ENCODE data around the gene PPHLN1.

PPHLN1 gene

DNA sequence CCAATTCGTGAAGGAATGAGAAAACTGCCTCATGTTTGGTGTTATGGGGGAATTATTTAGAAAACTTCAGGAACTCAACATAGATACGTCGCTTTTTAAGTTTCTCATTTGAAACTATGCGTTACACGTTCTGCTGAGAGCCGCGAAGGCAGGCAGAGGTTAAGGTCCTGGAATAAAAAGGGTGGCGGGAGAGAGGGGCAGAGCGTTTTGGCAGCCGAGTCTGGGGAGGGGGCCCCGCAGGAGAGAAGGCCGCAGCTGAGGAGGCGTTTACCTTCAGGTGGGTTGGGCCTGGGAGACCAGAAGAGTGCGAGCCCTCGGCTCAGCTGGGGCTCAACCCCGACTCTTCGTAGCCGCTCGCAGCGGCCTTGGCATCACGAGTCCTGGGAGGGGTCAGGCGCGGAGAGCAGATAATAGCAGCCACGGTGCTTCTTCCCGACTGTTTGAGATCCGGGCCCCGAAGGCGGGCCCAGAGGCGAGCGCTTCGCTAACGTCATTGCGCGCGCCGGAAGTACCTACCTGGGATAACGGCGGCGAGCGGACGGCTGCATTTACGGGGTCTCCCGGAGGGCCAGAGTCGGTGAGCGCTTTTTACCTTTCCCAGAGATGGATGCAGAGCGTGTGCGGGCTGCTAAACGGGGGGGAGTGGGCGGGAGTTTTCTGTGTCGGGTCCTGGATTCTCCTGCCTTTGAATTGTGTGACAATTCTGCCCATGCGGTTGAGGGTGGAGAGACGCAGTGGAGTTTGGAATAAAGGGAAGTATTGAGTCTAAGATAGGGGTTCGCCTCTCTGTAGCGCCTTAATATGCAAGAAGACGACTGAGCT is at the start of gene PPHLN1, which contains the start of gene ZCRB1:
PPHLN1 (plus strand) TSS at position 515 of the 822 bp plus-strand sequence. CDS start 9,736 bp downstream, outside the sequence.
ZCRB1 (minus strand) TSS at position 442 of the 822 bp plus-strand sequence. CDS start 1,992 bp downstream, outside the sequence.
- Mint-ChIP-seq H3K36me3 (ENCODE audit: low read depth) (peaks cover 36% of the 10 kb centered on the region), H3K4me3 (peak within 1 kb of the TSS; percentile 99), H3K4me1 (ENCODE audit: low read depth) (peaks cover 56% of the 10 kb centered on the region), H3K27me3 (no peaks in the 10 kb centered on the region), H3K27ac (peak within 1 kb of the TSS; percentile 97), H3K9me3 (no peaks in the 10 kb centered on the region)

GRCh38 chr12:42277396-42278127 is 48.4 kb upstream of the PPHLN1 start:
- Mint-ChIP-seq H3K4me1 (ENCODE audit: low read depth) (no peaks in the 10 kb centered on the region), H3K27ac (no peak overlapping the region), H3K27me3 (peaks cover 17% of the 10 kb centered on the region), H3K36me3 (ENCODE audit: low read depth) (no peaks in the 10 kb centered on the region), H3K4me3 (no peak overlapping the region), H3K9me3 (peaks cover 3% of the 10 kb centered on the region)

GRCh38 chr12:42278128-42278510 is 47.8 kb upstream of the PPHLN1 start:
- no peaks in the 10 kb centered on the region for H3K9me3 Mint-ChIP-seq
- no peaks in the 10 kb centered on the region for H3K4me1 Mint-ChIP-seq (ENCODE audit: low read depth)
- no peaks in the 10 kb centered on the region for H3K36me3 Mint-ChIP-seq (ENCODE audit: low read depth)
- H3K27ac Mint-ChIP-seq = no peak overlapping the region
- peaks cover 13% of the 10 kb centered on the region for H3K27me3 Mint-ChIP-seq
- no peak overlapping the region for H3K4me3 Mint-ChIP-seq

GRCh38 chr12:42281278-42281677 is 44.7 kb upstream of the PPHLN1 start:
- Mint-ChIP-seq H3K36me3 (ENCODE audit: low read depth) (no peaks in the 10 kb centered on the region), H3K4me3 (no peak overlapping the region), H3K4me1 (ENCODE audit: low read depth) (peaks cover 3% of the 10 kb centered on the region)

GRCh38 chr12:42281844-42282243 is 44.1 kb upstream of the PPHLN1 start:
- H3K36me3 Mint-ChIP-seq (ENCODE audit: low read depth) = no peaks in the 10 kb centered on the region
- H3K4me1 Mint-ChIP-seq (ENCODE audit: low read depth) = peaks cover 3% of the 10 kb centered on the region

More at GRCh38 chr12:42281278-42281677, 44.7 kb upstream of the PPHLN1 start:
- Mint-ChIP-seq H3K9me3 (no peaks in the 10 kb centered on the region), H3K27ac (no peak overlapping the region), H3K27me3 (peaks cover 13% of the 10 kb centered on the region)

DNA sequence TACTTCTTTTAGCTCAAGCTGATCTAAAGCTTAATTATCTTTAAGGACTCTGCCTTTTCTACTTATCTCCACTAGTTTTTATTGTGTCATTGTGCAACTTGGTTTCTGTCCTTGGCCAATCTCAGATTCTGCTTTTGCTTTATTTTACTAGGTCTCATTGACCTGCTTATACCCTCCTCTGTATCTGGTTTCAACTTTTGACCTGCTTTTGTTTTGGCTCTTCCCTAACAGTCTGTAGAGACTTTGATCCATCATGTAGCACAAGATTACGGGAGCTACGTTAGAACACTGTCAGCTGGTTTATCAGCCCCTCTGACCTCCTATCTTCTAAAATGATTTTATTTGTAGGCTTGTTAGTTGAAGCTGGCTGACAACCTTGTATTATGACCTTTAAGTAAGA is 43.7 kb upstream of the PPHLN1 start:
- Mint-ChIP-seq H3K27me3 (peaks cover 11% of the 10 kb centered on the region), H3K4me3 (no peak overlapping the region)

More at GRCh38 chr12:42281844-42282243, 44.1 kb upstream of the PPHLN1 start:
- no peak overlapping the region for H3K27ac Mint-ChIP-seq
- no peak overlapping the region for H3K4me3 Mint-ChIP-seq
- H3K27me3 Mint-ChIP-seq = peaks cover 13% of the 10 kb centered on the region
- no peaks in the 10 kb centered on the region for H3K9me3 Mint-ChIP-seq

DNA sequence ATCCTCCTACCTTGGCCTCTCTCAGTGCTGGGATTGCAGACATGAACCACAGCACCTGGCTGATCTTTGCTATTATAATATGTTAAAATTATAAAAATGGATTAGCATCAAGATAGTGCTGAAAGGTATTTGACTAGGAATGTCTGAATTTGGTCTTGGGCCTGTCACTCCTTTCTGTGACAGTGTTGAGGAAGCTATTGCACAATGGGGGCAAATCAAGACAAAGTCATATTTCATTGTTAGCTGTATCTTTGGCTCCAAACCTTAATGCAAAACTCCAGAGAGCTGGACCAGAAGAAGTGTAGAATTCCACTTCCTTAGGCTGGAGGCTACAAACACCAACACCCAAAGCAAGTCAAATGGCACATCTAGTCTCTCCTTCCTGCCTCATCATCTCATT is 42.2 kb upstream of the PPHLN1 start:
- Mint-ChIP-seq H3K36me3 (ENCODE audit: low read depth) (no peaks in the 10 kb centered on the region), H3K9me3 (no peaks in the 10 kb centered on the region), H3K27ac (no peak overlapping the region), H3K4me3 (no peak overlapping the region), H3K27me3 (peaks cover 8% of the 10 kb centered on the region), H3K4me1 (ENCODE audit: low read depth) (peaks cover 3% of the 10 kb centered on the region)

More for the DNA sequence above, 43.7 kb upstream of the PPHLN1 start:
- no peak overlapping the region for H3K27ac Mint-ChIP-seq
- H3K9me3 Mint-ChIP-seq = no peaks in the 10 kb centered on the region
- peaks cover 3% of the 10 kb centered on the region for H3K4me1 Mint-ChIP-seq (ENCODE audit: low read depth)
- no peaks in the 10 kb centered on the region for H3K36me3 Mint-ChIP-seq (ENCODE audit: low read depth)

DNA sequence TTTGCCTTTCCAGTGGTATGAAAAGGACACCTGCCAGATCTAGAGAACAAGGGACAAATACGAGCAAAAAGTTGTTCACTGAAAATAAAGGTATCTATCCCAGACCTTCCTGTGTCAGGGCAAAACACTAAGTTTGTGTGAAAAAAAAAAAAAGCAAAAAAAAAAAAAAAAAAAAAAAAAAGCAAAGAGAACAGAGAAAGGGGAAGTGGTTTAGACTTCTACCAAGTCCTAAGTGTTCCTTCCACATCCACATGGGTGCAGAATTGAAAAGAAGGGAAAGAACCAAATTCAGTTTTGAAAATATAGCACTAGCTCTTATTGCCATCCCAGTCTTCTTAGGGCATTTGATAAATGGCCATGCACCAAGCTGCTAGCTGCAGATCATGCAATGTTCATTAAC is 41.8 kb upstream of the PPHLN1 start:
- Mint-ChIP-seq H3K4me3 (no peak overlapping the region), H3K27ac (no peak overlapping the region), H3K36me3 (ENCODE audit: low read depth) (no peaks in the 10 kb centered on the region), H3K27me3 (peaks cover 6% of the 10 kb centered on the region), H3K9me3 (no peaks in the 10 kb centered on the region), H3K4me1 (ENCODE audit: low read depth) (peaks cover 3% of the 10 kb centered on the region)

GRCh38 chr12:42284876-42285275 is 41.1 kb upstream of the PPHLN1 start:
- peaks cover 3% of the 10 kb centered on the region for H3K4me1 Mint-ChIP-seq (ENCODE audit: low read depth)
- no peaks in the 10 kb centered on the region for H3K36me3 Mint-ChIP-seq (ENCODE audit: low read depth)
- peaks cover 6% of the 10 kb centered on the region for H3K27me3 Mint-ChIP-seq
- no peak overlapping the region for H3K4me3 Mint-ChIP-seq
- no peaks in the 10 kb centered on the region for H3K9me3 Mint-ChIP-seq
- no peak overlapping the region for H3K27ac Mint-ChIP-seq

- Mint-ChIP-seq H3K27me3 (peaks cover 4% of the 10 kb centered on the region), H3K9me3 (no peaks in the 10 kb centered on the region), H3K36me3 (ENCODE audit: low read depth) (no peaks in the 10 kb centered on the region), H3K27ac (no peak overlapping the region), H3K4me1 (ENCODE audit: low read depth) (peaks cover 3% of the 10 kb centered on the region), H3K4me3 (no peak overlapping the region)
Measured at GRCh38 chr12:42285431-42285830, 40.5 kb upstream of the PPHLN1 start.

DNA sequence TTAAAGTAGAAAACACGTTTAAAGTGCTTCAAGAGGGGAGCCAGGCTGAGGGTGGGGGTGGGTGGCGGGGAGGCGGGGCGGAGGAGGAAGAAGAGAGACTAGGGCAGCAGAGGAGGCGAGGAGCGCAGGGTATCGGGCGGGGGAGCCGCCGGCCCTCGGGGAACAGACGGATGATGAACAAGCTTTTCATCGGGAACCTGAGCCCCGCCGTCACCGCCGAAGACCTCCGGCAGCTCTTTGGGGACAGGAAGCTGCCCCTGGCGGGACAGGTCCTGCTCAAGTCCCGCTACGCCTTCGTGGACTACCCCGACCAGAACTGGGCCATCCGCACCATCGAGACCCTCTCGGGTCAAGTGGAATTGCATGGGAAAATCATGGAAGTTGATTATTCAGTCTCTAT is 39.2 kb upstream of the PPHLN1 start:
- Mint-ChIP-seq H3K27me3 (peaks cover 7% of the 10 kb centered on the region), H3K4me3 (no peak overlapping the region), H3K4me1 (ENCODE audit: low read depth) (peaks cover 3% of the 10 kb centered on the region), H3K9me3 (no peaks in the 10 kb centered on the region), H3K36me3 (ENCODE audit: low read depth) (no peaks in the 10 kb centered on the region), H3K27ac (no peak overlapping the region)

DNA sequence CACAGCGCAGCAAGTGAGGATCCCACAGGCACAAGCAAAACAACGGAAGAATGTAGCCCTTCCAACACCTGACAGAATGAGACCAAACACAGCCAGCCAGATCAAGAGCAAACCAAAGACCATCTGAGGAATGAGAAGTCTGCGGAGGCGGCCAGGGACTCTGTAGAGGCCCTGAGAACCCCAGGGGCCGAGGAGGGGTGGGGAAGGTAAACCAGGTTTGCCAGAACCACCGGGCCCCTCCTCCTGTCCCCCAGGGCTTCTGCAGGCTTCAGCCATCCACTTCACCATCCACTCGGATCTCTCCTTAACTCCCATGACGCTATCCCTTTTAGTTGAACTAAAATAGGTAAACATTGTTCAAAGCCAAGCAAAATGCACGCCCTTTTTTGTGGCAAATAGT is 37.4 kb upstream of the PPHLN1 start:
- no peak overlapping the region for H3K4me3 Mint-ChIP-seq
- H3K9me3 Mint-ChIP-seq = no peaks in the 10 kb centered on the region
- H3K36me3 Mint-ChIP-seq (ENCODE audit: low read depth) = no peaks in the 10 kb centered on the region
- H3K4me1 Mint-ChIP-seq (ENCODE audit: low read depth) = peaks cover 3% of the 10 kb centered on the region
- H3K27me3 Mint-ChIP-seq = peaks cover 7% of the 10 kb centered on the region
- H3K27ac Mint-ChIP-seq = no peak overlapping the region

DNA sequence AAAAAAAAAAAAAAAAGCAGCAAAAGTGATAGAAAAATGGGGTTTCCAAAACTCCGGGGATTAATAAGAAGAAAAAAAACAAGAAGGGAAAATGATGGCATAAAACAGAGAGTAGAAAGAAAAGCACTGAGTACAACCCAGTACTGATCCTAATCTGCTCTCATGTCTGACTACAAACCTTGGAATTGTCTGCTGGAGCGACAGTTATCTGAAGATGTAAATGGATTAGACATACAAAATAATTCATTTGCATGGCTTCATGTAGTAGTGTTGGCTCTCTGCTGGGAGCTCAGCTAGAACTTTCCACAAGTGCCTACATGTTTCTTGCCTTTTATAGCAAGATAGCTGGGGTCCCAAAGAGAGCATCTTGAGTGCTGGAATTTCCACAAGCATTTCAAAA is 34.3 kb upstream of the PPHLN1 start:
- H3K4me1 Mint-ChIP-seq (ENCODE audit: low read depth) = no peaks in the 10 kb centered on the region
- H3K9me3 Mint-ChIP-seq = no peaks in the 10 kb centered on the region
- H3K27me3 Mint-ChIP-seq = peaks cover 7% of the 10 kb centered on the region
- no peak overlapping the region for H3K27ac Mint-ChIP-seq
- no peak overlapping the region for H3K4me3 Mint-ChIP-seq
- no peaks in the 10 kb centered on the region for H3K36me3 Mint-ChIP-seq (ENCODE audit: low read depth)

- Mint-ChIP-seq H3K27me3 (no peaks in the 10 kb centered on the region), H3K27ac (no peak overlapping the region), H3K4me1 (ENCODE audit: low read depth) (peaks cover 21% of the 10 kb centered on the region), H3K9me3 (no peaks in the 10 kb centered on the region), H3K36me3 (ENCODE audit: low read depth) (no peaks in the 10 kb centered on the region), H3K4me3 (no peak overlapping the region)
Measured at GRCh38 chr12:42296503-42297109, 29.4 kb upstream of the PPHLN1 start.

- Mint-ChIP-seq H3K4me1 (ENCODE audit: low read depth) (peaks cover 21% of the 10 kb centered on the region), H3K27ac (no peak overlapping the region), H3K27me3 (no peaks in the 10 kb centered on the region), H3K36me3 (ENCODE audit: low read depth) (no peaks in the 10 kb centered on the region), H3K4me3 (no peak overlapping the region), H3K9me3 (no peaks in the 10 kb centered on the region)
Measured at GRCh38 chr12:42298887-42299286, 27.1 kb upstream of the PPHLN1 start.
